Activated naive CD4-positive, alpha-beta T cell treated with Interleukin-2 at 50 U/mL for 16 hours (primary cell): ENCODE results near the gene ULK4.

ENCODE experiments used
- DNase-seq: peaks from one replicate; pipeline ENCODE4 v3.0.0-alpha.2; 2020

ULK4 gene

DNA sequence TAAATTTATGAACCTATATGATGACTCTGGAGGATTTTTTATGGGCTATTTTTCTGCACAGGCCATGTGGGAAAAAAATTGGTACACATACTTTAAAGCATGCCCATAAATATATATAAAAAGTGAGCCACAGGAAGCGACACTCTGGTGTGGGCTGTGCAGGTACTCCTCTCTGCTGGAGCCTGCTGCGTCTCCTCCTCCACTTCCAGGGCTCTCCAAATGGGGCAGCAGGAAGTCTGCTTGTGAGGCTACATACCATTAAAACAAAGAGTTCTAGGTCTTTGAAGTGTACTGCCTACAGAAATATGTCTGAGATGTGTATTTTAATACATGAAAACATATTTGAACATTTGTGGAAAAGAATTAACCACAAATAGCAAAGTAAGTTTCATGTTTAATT is 627.5 kb downstream of the ULK4 start:
- no peak for DNase-seq

- DNase-seq: no peak
Measured at GRCh38 chr3:41331041-41331440, 630.9 kb downstream of the ULK4 start.

DNA sequence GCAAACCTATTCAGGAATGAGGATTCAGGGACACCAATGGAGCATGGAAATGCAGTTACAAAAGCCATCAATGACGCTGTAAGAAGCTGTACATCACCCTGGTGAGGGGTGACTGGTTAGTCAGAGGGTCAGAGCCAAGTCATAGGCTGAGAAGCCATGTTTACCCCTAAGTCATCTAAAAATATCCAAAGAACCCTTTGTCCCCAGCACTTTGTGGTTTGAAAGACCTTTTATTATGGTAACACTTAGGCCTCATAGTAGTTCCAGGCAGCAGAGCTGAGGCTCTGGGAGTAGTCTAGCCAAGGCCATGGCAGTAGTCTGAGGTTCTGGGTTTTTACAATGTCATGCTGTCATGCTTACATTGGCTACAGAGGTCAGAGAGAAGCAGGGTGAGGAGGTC is 631.4 kb downstream of the ULK4 start:
- no peak for DNase-seq

GRCh38 chr3:41329881-41330280 is 632.0 kb downstream of the ULK4 start:
- DNase-seq: no peak

GRCh38 chr3:41328926-41329325 is 633.0 kb downstream of the ULK4 start:
- DNase-seq: no peak

GRCh38 chr3:41327718-41328117 is 634.2 kb downstream of the ULK4 start:
- DNase-seq: no peak

GRCh38 chr3:41324156-41324475 is 637.8 kb downstream of the ULK4 start:
- no peak for DNase-seq

DNA sequence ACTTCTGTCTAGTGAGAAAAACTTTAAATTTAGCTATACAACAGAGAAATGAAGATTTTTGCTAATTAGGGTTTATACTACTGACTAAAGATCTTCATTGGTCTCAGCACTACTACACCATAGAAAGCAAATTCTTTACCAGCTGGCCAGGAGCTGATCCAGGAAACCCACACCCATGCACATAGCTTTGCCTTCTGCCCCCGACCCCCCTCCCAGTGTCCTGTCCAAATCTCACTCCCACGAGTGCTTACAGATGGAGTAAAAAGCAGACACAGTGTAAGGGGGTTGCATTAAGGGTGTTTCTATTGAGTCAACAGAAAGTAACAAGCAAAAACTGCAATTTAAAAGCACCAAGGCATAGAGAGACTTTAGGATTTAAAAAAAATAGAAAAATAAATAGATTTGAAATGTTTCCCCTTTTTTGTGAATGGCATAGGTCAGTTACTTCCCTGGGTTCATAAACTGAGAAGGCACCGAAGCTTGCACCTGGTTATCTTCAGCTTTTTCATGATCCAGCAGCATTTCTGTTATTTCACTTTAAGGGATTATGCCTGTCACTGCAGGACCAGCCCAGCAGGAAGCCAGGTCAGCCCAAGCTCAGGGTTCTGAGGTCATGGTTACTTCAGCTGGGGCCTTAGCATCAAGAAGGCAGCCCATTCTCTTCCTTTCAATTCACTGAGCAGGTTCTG is 638.3 kb downstream of the ULK4 start:
- no peak for DNase-seq

- no peak for DNase-seq
Measured at GRCh38 chr3:41321642-41321980, 640.3 kb downstream of the ULK4 start.

GRCh38 chr3:41320953-41321641 is 640.8 kb downstream of the ULK4 start:
- no peak for DNase-seq

- no peak for DNase-seq
Measured at GRCh38 chr3:41318520-41318919, 643.4 kb downstream of the ULK4 start.

DNA sequence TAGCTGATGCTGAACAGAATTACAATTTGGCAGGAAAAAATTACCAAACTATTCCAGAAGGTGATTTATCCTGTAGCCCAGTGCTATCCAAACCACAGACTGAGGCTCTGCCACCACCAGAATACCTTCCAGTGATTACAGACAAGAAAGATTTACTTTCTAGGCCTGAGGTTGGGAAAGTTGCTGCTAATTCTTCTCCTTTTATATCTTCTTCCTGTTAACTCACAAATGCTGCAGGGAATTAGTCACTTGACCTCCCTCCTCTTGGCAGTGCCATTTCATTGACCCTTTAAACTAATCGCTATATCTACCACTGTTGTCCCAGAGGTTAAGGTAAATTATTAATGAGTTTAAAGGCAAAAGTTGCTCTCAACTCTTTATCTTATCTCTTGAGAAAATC is 644.2 kb downstream of the ULK4 start:
- DNase-seq: no peak

DNA sequence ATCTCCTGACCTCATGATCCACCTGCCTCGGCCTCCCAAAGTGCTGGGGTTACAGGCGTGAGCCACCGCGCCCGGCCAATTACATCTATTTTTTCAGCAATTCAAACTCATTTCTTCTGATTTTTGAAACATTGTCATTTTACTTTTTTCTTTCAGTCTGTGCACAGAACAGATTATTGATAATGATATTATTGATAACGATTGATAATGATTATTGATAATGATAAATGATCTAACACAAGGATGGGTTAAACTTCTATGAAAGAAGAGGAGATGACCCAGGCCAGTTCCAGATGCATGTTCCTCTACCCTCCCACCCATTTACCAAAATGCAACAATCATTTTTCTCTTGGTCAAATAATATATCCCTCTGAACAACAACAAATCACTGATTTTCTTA is 644.6 kb downstream of the ULK4 start:
- no peak for DNase-seq

DNA sequence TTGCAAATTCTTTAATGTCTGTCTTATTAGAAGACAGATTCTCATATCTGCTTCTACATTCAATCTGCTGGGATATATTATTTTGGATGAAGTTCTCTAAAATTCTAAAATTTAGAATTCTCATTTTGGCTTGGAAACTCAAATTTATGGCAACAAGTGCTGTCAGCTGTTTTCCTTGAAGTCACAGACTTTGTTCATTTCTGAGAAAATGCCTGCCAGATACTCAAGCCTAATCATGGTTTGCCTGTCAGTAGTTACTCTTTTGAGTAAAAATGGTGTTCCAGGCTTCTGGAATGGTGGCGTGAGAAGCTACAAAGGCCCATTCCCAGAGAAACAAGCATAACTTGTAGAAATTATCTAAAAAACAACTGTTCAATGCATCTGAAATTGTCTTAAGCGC is 646.8 kb downstream of the ULK4 start:
- no peak for DNase-seq

- no peak for DNase-seq
Measured at GRCh38 chr3:41308119-41308518, 653.8 kb downstream of the ULK4 start.

DNA sequence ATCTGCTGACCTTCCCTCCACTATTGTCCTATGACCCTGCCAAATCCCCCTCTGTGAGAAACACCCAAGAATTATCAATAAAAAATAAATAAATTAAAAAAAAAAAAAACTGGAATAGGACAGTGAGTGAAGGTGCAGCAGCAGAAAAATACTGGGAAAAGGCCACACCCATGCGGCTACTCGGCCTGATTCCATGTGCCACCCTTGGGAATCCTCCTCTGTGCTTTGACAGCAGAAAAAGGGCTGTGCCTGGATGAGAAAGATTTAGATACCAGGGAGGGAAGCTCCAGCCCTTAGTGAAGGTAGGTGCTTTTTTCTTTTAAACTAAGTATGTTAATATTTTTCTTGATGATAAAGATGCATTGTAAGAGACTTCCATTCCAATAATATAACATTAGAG is 654.8 kb downstream of the ULK4 start:
- no peak for DNase-seq

- DNase-seq: no peak
Measured at GRCh38 chr3:41304593-41304992, 657.3 kb downstream of the ULK4 start.

DNA sequence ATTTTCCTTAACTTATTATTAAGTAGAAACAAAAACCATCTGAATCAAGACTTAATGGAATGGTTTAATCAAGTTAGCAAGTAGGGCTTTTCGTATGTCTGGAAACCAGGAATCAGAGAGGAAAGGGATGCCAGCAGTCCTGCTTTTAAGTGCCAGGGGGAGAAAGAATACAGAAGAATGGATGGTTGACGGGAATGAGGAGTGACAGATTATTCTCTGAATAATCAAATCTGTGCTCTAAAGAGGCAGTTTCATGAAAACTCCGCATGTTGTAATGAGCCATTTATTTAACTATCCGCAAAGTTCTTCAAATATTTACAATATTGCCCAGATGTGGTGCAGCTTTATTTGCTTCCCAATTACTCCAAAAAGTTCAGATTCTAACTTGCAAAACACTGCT is 659.6 kb downstream of the ULK4 start:
- no peak for DNase-seq

DNA sequence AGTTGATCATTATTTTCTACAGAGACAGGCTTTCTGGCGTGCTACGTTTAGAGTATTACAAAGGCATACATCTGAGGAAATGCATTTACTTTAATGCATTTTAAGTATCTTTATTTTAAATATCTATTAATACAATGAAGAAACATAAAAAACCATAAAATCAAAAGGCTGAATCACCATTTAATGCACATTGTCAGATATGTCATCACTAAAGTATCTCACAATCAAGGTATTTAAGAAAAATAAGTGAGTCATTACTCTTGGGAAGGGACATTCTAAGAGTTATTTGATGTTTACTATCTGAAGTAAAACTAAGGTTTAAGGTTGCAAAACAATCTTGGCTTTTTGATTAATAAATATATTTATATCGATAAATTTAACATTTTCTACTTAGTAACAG is 660.4 kb downstream of the ULK4 start:
- no peak for DNase-seq

GRCh38 chr3:41299036-41299435 is 662.9 kb downstream of the ULK4 start:
- no peak for DNase-seq

GRCh38 chr3:41297750-41298149 is 664.2 kb downstream of the ULK4 start:
- DNase-seq: no peak

GRCh38 chr3:41296556-41296955 is 665.3 kb downstream of the ULK4 start:
- no peak for DNase-seq

- no peak for DNase-seq
Measured at GRCh38 chr3:41295740-41296139, 666.2 kb downstream of the ULK4 start.

GRCh38 chr3:41293169-41293681 is 668.7 kb downstream of the ULK4 start:
- no peak for DNase-seq

DNA sequence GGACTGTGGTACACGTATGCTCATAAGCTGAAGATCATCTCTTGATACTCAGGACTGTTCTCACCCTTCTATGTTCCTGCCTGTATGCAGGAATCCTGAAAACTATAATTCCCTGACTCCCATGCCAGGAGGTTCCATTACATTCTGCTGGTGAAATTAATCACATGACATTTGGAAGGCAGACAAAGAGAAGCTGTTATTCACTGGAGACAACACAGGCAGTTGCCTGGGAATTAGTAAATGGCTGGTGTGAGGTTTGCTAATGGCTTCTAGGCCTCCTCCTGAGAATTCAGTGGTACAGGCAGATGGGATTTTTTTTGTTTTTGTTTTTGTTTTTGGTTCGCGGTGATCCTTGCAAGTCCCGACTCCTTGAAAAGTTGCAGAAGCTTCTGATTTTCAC is 671.2 kb downstream of the ULK4 start:
- DNase-seq: no peak
